IMR-90 (cell line): ENCODE measurements around the gene CEBPB. TPM values are rescaled to one million over a fixed set of nuclear protein-coding genes. Genes with fewer than 3 reads are reported as not detected.

Experiments
- ATAC-seq: fragments of 200-7000 bp; cut with Tn5 transposase; 2 replicates; pipeline ENCODE4 v1.9.1; 2020; ENCODE audit warnings: low read depth, mild to moderate bottlenecking, moderate library complexity
- BruUV-seq: library from RNA; stranded (reverse); fragments of 400-500 nt; replicated peaks from 2 replicates; lab custom pipeline; 2021; lab: Mats Ljungman, UMichigan
- CTCF ChIA-PET: fragments of 300-600 bp; formaldehyde crosslinking; extraction: SDS; loops from one replicate; lab custom pipeline; 2021; ENCODE audit warnings: antibody characterized with exemption; lab: Yijun Ruan, JAX
- POLR2A ChIA-PET: fragments of 300-600 bp; sonication (Branson Sonifier 250); formaldehyde crosslinking; loops from one replicate; lab custom pipeline; 2022; ENCODE audit warnings: antibody characterized with exemption; ENCODE audit not compliant: unreplicated experiment; lab: Charles Lee
- DNase-seq: peaks from one replicate; pipeline ENCODE4 v3.0.0; 2013
- H2AFZ ChIP-seq: replicated peaks from 2 replicates; pipeline ENCODE3; 2013; ENCODE audit warnings: low read length, mild to moderate bottlenecking; ENCODE audit not compliant: poor library complexity
- H2AK5ac ChIP-seq: 2 replicates; pipeline ENCODE4 v1.6.1; 2013; ENCODE audit warnings: low read depth, low read length, inconsistent platforms
- H2AK9ac ChIP-seq: replicated peaks from 2 replicates; pipeline ENCODE3; 2013; ENCODE audit warnings: mild to moderate bottlenecking, low read depth, low read length, moderate library complexity; ENCODE audit not compliant: poor library complexity
- H2BK120ac ChIP-seq: 2 replicates; pipeline ENCODE4 v1.6.1; 2013; ENCODE audit warnings: low read depth, low read length, inconsistent platforms
- H2BK15ac ChIP-seq: 3 replicates; pipeline ENCODE4 v1.6.1; 2013; ENCODE audit warnings: low read depth, low read length, inconsistent platforms
- H2BK20ac ChIP-seq: 2 replicates; pipeline ENCODE4 v1.6.1; 2013; ENCODE audit warnings: low read depth, mild to moderate bottlenecking, inconsistent platforms, low read length, moderate library complexity
- H2BK5ac ChIP-seq: 2 replicates; pipeline ENCODE4 v1.6.1; 2013; ENCODE audit warnings: mild to moderate bottlenecking, low read depth, low read length, inconsistent platforms; ENCODE audit not compliant: poor library complexity, severe bottlenecking
- H3K14ac ChIP-seq: replicated peaks from 2 replicates; pipeline ENCODE4 v1.6.1; 2013; ENCODE audit warnings: low read depth, low read length, inconsistent platforms
- H3K18ac ChIP-seq: 2 replicates; pipeline ENCODE4 v1.6.1; 2013; ENCODE audit warnings: low read depth, low read length, control low read depth
- H3K23ac ChIP-seq: 2 replicates; pipeline ENCODE4 v1.6.1; 2013; ENCODE audit warnings: low read depth, low read length, inconsistent platforms
- H3K27ac ChIP-seq: 2 replicates; pipeline ENCODE4 v1.5.1; 2013; ENCODE audit warnings: mild to moderate bottlenecking, control low read depth, low read length; ENCODE audit not compliant: insufficient read depth
- H3K27me3 ChIP-seq: 2 replicates; pipeline ENCODE4 v1.6.1; 2013; ENCODE audit warnings: low read length; ENCODE audit not compliant: control insufficient read depth, insufficient read depth
- H3K36me3 ChIP-seq: 2 replicates; pipeline ENCODE4 v1.6.1; 2013; ENCODE audit warnings: low read length, mixed read lengths; ENCODE audit not compliant: control insufficient read depth, insufficient read depth
- H3K4ac ChIP-seq: 2 replicates; pipeline ENCODE4 v1.6.1; 2013; ENCODE audit warnings: low read depth, low read length, inconsistent platforms
- H3K4me1 ChIP-seq: 2 replicates; pipeline ENCODE4 v1.6.1; 2013; ENCODE audit warnings: low read length, mixed read lengths; ENCODE audit not compliant: control insufficient read depth, insufficient read depth
- H3K4me2 ChIP-seq: 2 replicates; pipeline ENCODE4 v1.6.1; 2013; ENCODE audit warnings: low read depth, mild to moderate bottlenecking, control low read depth, low read length, moderate library complexity
- H3K4me3 ChIP-seq: 2 replicates; pipeline ENCODE4 v1.5.1; 2013; ENCODE audit warnings: low read depth, mild to moderate bottlenecking, control low read depth, low read length, moderate library complexity; ENCODE audit not compliant: insufficient read depth
- H3K56ac ChIP-seq: 2 replicates; pipeline ENCODE4 v1.6.1; 2013; ENCODE audit warnings: low read length, inconsistent platforms; ENCODE audit not compliant: insufficient read depth; ENCODE audit errors: extremely low read depth
- H3K79me1 ChIP-seq, 2 experiments: 2 replicates each; pipeline ENCODE4 v1.6.1; 2013; ENCODE audit warnings: low read length in 2 of 2, inconsistent platforms in 1 of 2, low read depth in 1 of 2
- H3K9ac ChIP-seq: 2 replicates; pipeline ENCODE4 v1.6.1; 2013; ENCODE audit warnings: low read depth, low read length, control low read depth
- H3K9me1 ChIP-seq: 2 replicates; pipeline ENCODE4 v1.6.1; 2013; ENCODE audit warnings: low read length, inconsistent platforms; ENCODE audit not compliant: insufficient read depth
- H3K9me3 ChIP-seq: 2 replicates; pipeline ENCODE4 v1.6.1; 2013; ENCODE audit warnings: low read length; ENCODE audit not compliant: control insufficient read depth, insufficient read depth
- H4K20me1 ChIP-seq: 2 replicates; pipeline ENCODE4 v1.6.1; 2013; ENCODE audit warnings: low read length, inconsistent platforms; ENCODE audit not compliant: insufficient read depth
- H4K5ac ChIP-seq: 2 replicates; pipeline ENCODE4 v1.6.1; 2013; ENCODE audit warnings: mild to moderate bottlenecking, low read depth, low read length, control low read depth
- H4K8ac ChIP-seq, 2 experiments: 2 replicates each; pipeline ENCODE4 v1.6.1; 2013; ENCODE audit warnings: low read depth in 2 of 2, low read length in 2 of 2, control low read depth in 1 of 2, inconsistent platforms in 1 of 2
- H4K91ac ChIP-seq: 2 replicates; pipeline ENCODE4 v1.6.1; 2013; ENCODE audit warnings: low read depth, low read length, inconsistent platforms; ENCODE audit not compliant: insufficient read depth
- FOS ChIP-seq: fragments of 150-350 bp; IDR thresholded peaks from 2 replicates; pipeline ENCODE4 v1.6.1; 2016; ENCODE audit warnings: low read depth, low read length
- MAFK ChIP-seq: IDR thresholded peaks from 2 replicates; pipeline ENCODE4 v1.6.1; 2012; ENCODE audit warnings: low read depth, low read length, improper control_type of control experiment
- POLR2A ChIP-seq: IDR thresholded peaks from 2 replicates; pipeline ENCODE4 v1.6.1; 2012; ENCODE audit warnings: mild to moderate bottlenecking, low read depth, low read length
- WGBS, 2 experiments: methylation state at CpG; one replicate each; pipeline versions ENCODE4 v1.1.5 to v1.1.7; 2013; ENCODE audit warnings: missing lambda C conversion rate in 2 of 2; ENCODE audit not compliant: insufficient read length in 1 of 2; ENCODE audit errors: extremely low coverage in 2 of 2; 5-methylcytosine and 5-hydroxymethylcytosine counted together
- dilution Hi-C: fragments of 300-500 bp; cut with HindIII; formaldehyde crosslinking; loops from one replicate; pipeline ENCODE4 v1.14.3; 2018; ENCODE audit warnings: low sequenced_read_pairs; ENCODE audit not compliant: unreplicated experiment
- in situ Hi-C: fragments of 300-500 bp; cut with MboI; formaldehyde crosslinking; loops from 3 replicates; pipeline ENCODE4 v1.14.3; 2019; ENCODE audit warnings: low sequenced_read_pairs, inconsistent platforms, mixed read lengths
- intact Hi-C: fragments of 100-400 bp; cut with micrococcal nuclease; formaldehyde crosslinking; loops from 2 replicates; pipeline ENCODE4 v1.10.0; 2022
- polyA plus RNA-seq, 3 experiments: library from polyadenylated mRNA; depleted of rRNA; stranded (reverse); fragments of >200 nt; gene quantifications; 2 replicates each; pipeline ENCODE4 v1.2.3, GENCODE V29; 2012; ENCODE audit warnings: low replicate concordance in 1 of 3
- total RNA-seq: library from RNA; depleted of rRNA; stranded (reverse); fragments of >200 nt; gene quantifications from 2 replicates; pipeline ENCODE4 v1.2.3, GENCODE V29; 2012
- TF ChIP-seq, protein P1 (sequence below): conservative IDR thresholded peaks from 2 replicates; pipeline ENCODE4 v1.5.1; 2012; ENCODE audit warnings: mild to moderate bottlenecking, low read depth, low read length, improper control_type of control experiment

The CEBPB gene
- total and polyA plus RNA-seq, 2 of the 4 experiments (the other 2 are of a cell fraction) = 3.4 to 17.4 TPM

GRCh38 chr20:50224052-50224451 lies 33.4 kb downstream of the CEBPB start:
- Histone ChIP-seq H3K4me1 (peaks cover 24% of the 10 kb centered on the region), H4K91ac (peak overlapping the region; percentile 71), H3K36me3 (no peaks in the 10 kb centered on the region), H4K8ac (peak overlapping the region; percentile 17 to 84; a peak in 3 of 4 replicates), H2BK15ac (peak overlapping the region; percentile 79; the same call in 2 of the 3 replicates), H4K5ac (peak overlapping the region; percentile 10), H3K9me3 (peaks cover 6% of the 10 kb centered on the region; the same call in 1 of the 2 replicates), H3K56ac (peak overlapping the region; percentile 13; the same call in 1 of the 2 replicates), H2AK9ac (peak overlapping the region; percentile 8), H2BK5ac (peak overlapping the region; percentile 55), H3K14ac (peak overlapping the region; percentile 76), H2AK5ac (peak overlapping the region; percentile 83), H4K20me1 (no peaks in the 10 kb centered on the region), H3K4ac (peak overlapping the region; percentile 83), H3K4me2 (no peak overlapping the region), H3K9me1 (peaks cover 23% of the 10 kb centered on the region), H2BK120ac (peak overlapping the region; percentile 90), H3K23ac (peak overlapping the region; percentile 92), H2BK20ac (peak overlapping the region; percentile 87), H3K27me3 (no peaks in the 10 kb centered on the region), H3K9ac (no peak overlapping the region), H3K27ac (peak overlapping the region; percentile 65), H3K18ac (peak overlapping the region; percentile 20), H3K4me3 (no peak overlapping the region), H2AFZ (peak overlapping the region; percentile 7), H3K79me1 (peaks cover 0 to 6% of the 10 kb centered on the region in 2 experiments; a peak in 2 of 4 replicates)
- BruUV-seq = no TSS peak
- CTCF ChIA-PET = interaction anchor here (0.6 to 1.7 kb wide), 5 partner anchors 22 to 410 kb away, joined by 3 to 4 read pairs (median 3); no protein-coding TSS in a partner anchor
- DNase-seq (no peak), ATAC-seq (no peak)
- intact Hi-C loops (loop anchor here (2.0 kb wide), 1 partner anchor 31 kb away; no protein-coding TSS in a partner anchor), dilution Hi-C loops (no loop called here), in situ Hi-C loops (no loop called here)
- POLR2A ChIA-PET = interaction anchor here (0.5 kb wide), 1 partner anchor 112 kb away, joined by 3 read pairs; no protein-coding TSS in a partner anchor
- WGBS, 2 experiments = no CpG with 5 or more reads among the region's 1 CpG
- TF ChIP-seq POLR2A (no peak), FOS (no peak), MAFK (no peak)
- TF ChIP-seq, protein P1, sequence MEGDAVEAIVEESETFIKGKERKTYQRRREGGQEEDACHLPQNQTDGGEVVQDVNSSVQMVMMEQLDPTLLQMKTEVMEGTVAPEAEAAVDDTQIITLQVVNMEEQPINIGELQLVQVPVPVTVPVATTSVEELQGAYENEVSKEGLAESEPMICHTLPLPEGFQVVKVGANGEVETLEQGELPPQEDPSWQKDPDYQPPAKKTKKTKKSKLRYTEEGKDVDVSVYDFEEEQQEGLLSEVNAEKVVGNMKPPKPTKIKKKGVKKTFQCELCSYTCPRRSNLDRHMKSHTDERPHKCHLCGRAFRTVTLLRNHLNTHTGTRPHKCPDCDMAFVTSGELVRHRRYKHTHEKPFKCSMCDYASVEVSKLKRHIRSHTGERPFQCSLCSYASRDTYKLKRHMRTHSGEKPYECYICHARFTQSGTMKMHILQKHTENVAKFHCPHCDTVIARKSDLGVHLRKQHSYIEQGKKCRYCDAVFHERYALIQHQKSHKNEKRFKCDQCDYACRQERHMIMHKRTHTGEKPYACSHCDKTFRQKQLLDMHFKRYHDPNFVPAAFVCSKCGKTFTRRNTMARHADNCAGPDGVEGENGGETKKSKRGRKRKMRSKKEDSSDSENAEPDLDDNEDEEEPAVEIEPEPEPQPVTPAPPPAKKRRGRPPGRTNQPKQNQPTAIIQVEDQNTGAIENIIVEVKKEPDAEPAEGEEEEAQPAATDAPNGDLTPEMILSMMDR = no peak
